Mucosa of descending colon (tissue), 3 donors: ENCODE data around the gene UGT1A9. TPM values are rescaled to one million over a fixed set of nuclear protein-coding genes. Genes with fewer than 3 reads are reported as not detected.

ENCODE experiments used
- ATAC-seq: fragments of 200-7000 bp; cut with Tn5 transposase; one replicate; pipeline ENCODE4 v1.9.1; 2020; ENCODE audit warnings: mild to moderate bottlenecking, moderate library complexity
- DNase-seq, 3 donors: peaks; one replicate each; pipeline ENCODE4 v3.0.0-alpha.2; 2020
- H3K36me3 ChIP-seq: fragments of 200-600 bp; one replicate; pipeline ENCODE4 v1.8.0; 2021; ENCODE audit warnings: low read depth, mild to moderate bottlenecking
- H3K4me1 ChIP-seq: fragments of 200-600 bp; one replicate; pipeline ENCODE4 v1.8.0; 2021; ENCODE audit warnings: low read depth, mild to moderate bottlenecking
- H3K4me3 ChIP-seq: fragments of 200-600 bp; one replicate; pipeline ENCODE4 v1.8.0; 2021; ENCODE audit warnings: mild to moderate bottlenecking
- H3K9me3 ChIP-seq: fragments of 200-600 bp; one replicate; pipeline ENCODE4 v1.8.0; 2021; ENCODE audit warnings: mild to moderate bottlenecking
- intact Hi-C, 2 donors: fragments of 100-400 bp; cut with DNase I in 1 of 2; cut with micrococcal nuclease in 1 of 2; formaldehyde crosslinking; loops; one replicate each; pipeline versions ENCODE4 v1.11.0 to v1.11.1; 2022; cut with DNase I, micrococcal nuclease
- total RNA-seq, 3 donors: library from RNA; stranded (reverse); fragmentation: NEBNext Ultra II Directional in 2 of 3; extraction: Animal tissue kit (Norgen Biotek cat#: 25700) in 2 of 3; gene quantifications; one replicate each; pipeline versions ENCODE4 v1.2.1 to v1.2.4, GENCODE V29; 2021 to 2023
- TF ChIP-seq, protein P1 (sequence below): fragments of 200-600 bp; IDR thresholded peaks from one replicate; pipeline ENCODE4 v1.8.0; 2022; ENCODE audit warnings: antibody characterized with exemption, mild to moderate bottlenecking
- donor health status: DM: no; HTN: no; CAD: no; lungs with moderate emphysema.
- donor health status: DM: no; HTN: no; CAD: no.
- donor health status: DM: no; HTN: yes; CAD: no.

UGT1A9 gene
- total RNA-seq, 3 donors from 2014 or later: 3.6 to 11.4 (median 4.0) TPM

DNA sequence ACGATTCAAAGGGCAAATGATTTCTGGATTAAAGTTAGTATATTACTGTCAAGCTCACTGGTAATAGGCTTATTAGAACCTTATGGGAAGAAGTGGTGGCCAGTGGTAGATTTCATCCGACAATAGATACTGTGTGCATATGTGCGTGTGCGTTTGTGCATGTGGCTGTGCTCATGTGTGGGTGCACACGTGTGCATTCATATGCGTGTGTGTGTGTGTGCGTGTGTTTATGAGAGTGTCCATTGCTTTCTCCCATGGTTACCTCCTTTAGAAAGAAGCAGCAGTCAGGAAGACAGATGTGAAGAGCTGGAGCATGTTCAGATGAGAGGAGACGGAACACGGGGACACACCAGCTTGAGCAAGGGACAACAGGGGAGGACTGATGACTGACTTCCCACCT lies 97.6 kb downstream of the UGT1A9 start:
- H3K4me1 ChIP-seq: peaks cover 3% of the 10 kb centered on the region
- DNase-seq (no peak), ATAC-seq (no peak)
- TF ChIP-seq, protein P1, sequence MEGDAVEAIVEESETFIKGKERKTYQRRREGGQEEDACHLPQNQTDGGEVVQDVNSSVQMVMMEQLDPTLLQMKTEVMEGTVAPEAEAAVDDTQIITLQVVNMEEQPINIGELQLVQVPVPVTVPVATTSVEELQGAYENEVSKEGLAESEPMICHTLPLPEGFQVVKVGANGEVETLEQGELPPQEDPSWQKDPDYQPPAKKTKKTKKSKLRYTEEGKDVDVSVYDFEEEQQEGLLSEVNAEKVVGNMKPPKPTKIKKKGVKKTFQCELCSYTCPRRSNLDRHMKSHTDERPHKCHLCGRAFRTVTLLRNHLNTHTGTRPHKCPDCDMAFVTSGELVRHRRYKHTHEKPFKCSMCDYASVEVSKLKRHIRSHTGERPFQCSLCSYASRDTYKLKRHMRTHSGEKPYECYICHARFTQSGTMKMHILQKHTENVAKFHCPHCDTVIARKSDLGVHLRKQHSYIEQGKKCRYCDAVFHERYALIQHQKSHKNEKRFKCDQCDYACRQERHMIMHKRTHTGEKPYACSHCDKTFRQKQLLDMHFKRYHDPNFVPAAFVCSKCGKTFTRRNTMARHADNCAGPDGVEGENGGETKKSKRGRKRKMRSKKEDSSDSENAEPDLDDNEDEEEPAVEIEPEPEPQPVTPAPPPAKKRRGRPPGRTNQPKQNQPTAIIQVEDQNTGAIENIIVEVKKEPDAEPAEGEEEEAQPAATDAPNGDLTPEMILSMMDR: no peak
- no peaks in the 10 kb centered on the region for H3K9me3 ChIP-seq
- no peak overlapping the region for H3K4me3 ChIP-seq
- H3K36me3 ChIP-seq: no peaks in the 10 kb centered on the region
- intact Hi-C loops: no loop called here

DNA sequence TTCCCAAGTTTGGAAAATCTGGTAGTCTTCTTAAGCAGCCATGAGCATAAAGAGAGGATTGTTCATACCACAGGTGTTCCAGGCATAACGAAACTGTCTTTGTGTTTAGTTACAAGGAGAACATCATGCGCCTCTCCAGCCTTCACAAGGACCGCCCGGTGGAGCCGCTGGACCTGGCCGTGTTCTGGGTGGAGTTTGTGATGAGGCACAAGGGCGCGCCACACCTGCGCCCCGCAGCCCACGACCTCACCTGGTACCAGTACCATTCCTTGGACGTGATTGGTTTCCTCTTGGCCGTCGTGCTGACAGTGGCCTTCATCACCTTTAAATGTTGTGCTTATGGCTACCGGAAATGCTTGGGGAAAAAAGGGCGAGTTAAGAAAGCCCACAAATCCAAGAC lies 100.5 kb downstream of the UGT1A9 start:
- H3K4me3 ChIP-seq: no peak overlapping the region
- TF ChIP-seq, protein P1: no peak
- no peak for DNase-seq
- ATAC-seq: no peak
- H3K9me3 ChIP-seq: peaks cover 2% of the 10 kb centered on the region
- H3K4me1 ChIP-seq: no peaks in the 10 kb centered on the region
- no peaks in the 10 kb centered on the region for H3K36me3 ChIP-seq
- intact Hi-C loops: no loop called here

DNA sequence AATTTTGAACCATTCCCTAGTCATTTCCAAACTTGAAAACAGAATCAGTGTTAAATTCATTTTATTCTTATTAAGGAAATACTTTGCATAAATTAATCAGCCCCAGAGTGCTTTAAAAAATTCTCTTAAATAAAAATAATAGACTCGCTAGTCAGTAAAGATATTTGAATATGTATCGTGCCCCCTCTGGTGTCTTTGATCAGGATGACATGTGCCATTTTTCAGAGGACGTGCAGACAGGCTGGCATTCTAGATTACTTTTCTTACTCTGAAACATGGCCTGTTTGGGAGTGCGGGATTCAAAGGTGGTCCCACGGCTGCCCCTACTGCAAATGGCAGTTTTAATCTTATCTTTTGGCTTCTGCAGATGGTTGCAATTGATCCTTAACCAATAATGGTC lies 100.9 kb downstream of the UGT1A9 start:
- no peaks in the 10 kb centered on the region for H3K36me3 ChIP-seq
- no peak overlapping the region for H3K4me3 ChIP-seq
- ATAC-seq (no peak), DNase-seq (no peak)
- TF ChIP-seq, protein P1: no peak
- no peaks in the 10 kb centered on the region for H3K4me1 ChIP-seq
- intact Hi-C loops: no loop called here
- H3K9me3 ChIP-seq: peaks cover 2% of the 10 kb centered on the region

DNA sequence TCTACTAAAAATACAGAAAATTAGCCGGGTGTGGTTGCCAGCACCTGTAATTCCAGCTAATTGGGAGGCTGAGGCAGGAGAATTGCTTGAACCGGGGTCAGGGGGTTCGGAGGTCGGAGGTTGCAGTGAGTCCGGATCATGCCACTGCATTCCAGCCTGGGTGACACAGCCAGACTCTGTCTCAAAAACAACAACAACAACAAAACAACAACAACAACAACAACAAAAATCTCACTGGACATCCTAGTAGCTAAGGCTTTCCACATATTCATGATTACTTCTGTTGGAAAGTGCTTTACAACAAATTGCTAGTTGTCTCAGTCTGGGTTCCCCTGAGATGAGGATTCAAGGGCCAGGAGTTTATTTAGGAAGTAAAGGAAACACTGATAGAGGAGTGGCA lies 102.2 kb downstream of the UGT1A9 start:
- Histone ChIP-seq H3K4me1 (no peaks in the 10 kb centered on the region), H3K36me3 (no peaks in the 10 kb centered on the region), H3K9me3 (peaks cover 2% of the 10 kb centered on the region), H3K4me3 (no peak overlapping the region)
- TF ChIP-seq, protein P1: no peak
- ATAC-seq (no peak), DNase-seq (no peak)
- intact Hi-C loops: no loop called here

DNA sequence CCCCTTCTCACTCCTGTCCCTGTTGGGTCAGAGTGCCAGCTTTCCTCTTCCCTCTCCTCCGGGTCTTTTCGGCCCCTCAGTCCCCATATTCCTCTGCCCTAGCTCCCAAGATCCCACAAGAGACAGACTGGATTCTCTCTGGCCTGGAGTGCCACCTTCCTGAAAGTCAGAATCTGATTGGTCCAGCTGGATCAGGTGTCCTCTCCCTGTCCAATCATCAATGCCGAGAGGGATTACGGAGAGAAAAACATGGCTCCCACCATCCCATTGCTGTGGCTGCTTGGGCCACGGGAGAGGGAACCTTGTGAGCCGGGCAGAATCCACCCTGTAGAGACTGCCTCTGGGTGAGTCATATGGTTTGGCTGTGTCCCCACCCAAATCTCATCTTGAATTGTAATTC lies 103.7 kb downstream of the UGT1A9 start:
- peaks cover 2% of the 10 kb centered on the region for H3K9me3 ChIP-seq
- H3K4me1 ChIP-seq: no peaks in the 10 kb centered on the region
- no peak for DNase-seq
- H3K36me3 ChIP-seq: no peaks in the 10 kb centered on the region
- H3K4me3 ChIP-seq: no peak overlapping the region
- TF ChIP-seq, protein P1: no peak
- intact Hi-C loops: no loop called here
- ATAC-seq: no peak

GRCh38 chr2:233778030-233778429 lies 106.3 kb downstream of the UGT1A9 start, which contains the start of gene MROH2A:
MROH2A (plus strand) TSS chr2:233778330; CDS start chr2:233779359, 1,029 bp downstream.
- no peak within 1 kb of the TSS for H3K4me3 ChIP-seq
- intact Hi-C loops: no loop called here
- peaks cover 2% of the 10 kb centered on the region for H3K9me3 ChIP-seq
- TF ChIP-seq, protein P1: no peak
- ATAC-seq (no peak), DNase-seq (no peak)
- no peaks in the 10 kb centered on the region for H3K4me1 ChIP-seq
- no peaks in the 10 kb centered on the region for H3K36me3 ChIP-seq
